VCaP (cell line): Measurements from ENCODE around the gene ELL2.

Experiments
- H3K27ac ChIP-seq: fragments of 450-650 bp; 2 replicates; pipeline ENCODE4 v1.5.1; 2017
- TF ChIP-seq, protein P1 (sequence below): fragments of 450-650 bp; conservative IDR thresholded peaks from 2 replicates; pipeline ENCODE4 v1.5.1; 2017; ENCODE audit warnings: mild to moderate bottlenecking, moderate library complexity

ELL2 gene

DNA sequence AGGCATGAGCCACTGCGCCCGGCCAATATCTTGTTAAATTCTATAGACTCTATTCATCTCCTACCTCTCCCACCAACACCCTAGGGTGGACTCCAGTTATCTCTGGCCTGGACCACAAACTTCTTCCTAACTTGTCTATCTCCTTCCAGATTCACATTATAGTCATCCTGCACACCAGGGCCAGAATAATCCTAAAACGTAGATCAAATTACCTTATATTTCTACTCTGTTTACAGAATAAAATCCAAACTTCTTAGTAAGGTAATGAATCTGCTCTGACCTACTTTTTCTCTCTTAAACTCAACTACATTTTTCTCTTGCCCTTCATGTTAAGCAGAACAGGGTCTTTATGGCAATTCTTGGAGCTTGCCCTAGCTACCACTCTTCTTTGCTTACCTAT is 6.9 kb downstream of the ELL2 start:
- TF ChIP-seq, protein P1, sequence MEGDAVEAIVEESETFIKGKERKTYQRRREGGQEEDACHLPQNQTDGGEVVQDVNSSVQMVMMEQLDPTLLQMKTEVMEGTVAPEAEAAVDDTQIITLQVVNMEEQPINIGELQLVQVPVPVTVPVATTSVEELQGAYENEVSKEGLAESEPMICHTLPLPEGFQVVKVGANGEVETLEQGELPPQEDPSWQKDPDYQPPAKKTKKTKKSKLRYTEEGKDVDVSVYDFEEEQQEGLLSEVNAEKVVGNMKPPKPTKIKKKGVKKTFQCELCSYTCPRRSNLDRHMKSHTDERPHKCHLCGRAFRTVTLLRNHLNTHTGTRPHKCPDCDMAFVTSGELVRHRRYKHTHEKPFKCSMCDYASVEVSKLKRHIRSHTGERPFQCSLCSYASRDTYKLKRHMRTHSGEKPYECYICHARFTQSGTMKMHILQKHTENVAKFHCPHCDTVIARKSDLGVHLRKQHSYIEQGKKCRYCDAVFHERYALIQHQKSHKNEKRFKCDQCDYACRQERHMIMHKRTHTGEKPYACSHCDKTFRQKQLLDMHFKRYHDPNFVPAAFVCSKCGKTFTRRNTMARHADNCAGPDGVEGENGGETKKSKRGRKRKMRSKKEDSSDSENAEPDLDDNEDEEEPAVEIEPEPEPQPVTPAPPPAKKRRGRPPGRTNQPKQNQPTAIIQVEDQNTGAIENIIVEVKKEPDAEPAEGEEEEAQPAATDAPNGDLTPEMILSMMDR = no peak
- H3K27ac ChIP-seq = peak overlapping the region; percentile 92

DNA sequence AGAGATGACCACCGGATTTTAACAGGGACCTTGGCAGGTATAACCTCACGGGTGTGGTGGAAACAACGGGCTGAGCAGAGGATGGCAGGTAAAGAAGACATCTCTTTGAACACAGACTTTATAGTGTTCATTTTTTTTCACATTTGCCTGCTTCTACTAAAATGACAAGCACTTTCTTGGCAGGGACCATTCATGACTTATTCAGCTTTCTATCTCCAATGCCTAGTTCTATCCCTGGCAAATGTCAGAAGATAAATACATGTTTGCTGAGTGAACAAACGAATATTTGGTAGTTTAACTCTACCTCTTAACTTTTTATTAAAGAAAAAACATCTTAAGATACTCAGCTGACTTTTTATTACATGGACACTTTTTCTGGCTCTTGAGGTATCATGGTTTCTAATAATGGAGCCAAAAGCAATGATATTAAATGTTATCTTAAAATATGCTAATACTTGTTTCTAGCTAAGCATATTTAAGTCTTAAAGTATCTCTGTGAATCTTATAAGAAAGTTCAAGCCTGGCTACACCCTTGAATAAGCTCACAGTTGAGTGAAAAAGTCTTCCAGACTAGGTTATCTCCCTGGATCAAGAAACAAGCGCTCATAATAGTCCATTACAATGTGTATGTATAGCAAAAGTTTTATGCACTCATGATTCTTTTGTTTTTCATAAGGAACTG is 8.5 kb downstream of the ELL2 start:
- no peak overlapping the region for H3K27ac ChIP-seq
- TF ChIP-seq, protein P1 = no peak

DNA sequence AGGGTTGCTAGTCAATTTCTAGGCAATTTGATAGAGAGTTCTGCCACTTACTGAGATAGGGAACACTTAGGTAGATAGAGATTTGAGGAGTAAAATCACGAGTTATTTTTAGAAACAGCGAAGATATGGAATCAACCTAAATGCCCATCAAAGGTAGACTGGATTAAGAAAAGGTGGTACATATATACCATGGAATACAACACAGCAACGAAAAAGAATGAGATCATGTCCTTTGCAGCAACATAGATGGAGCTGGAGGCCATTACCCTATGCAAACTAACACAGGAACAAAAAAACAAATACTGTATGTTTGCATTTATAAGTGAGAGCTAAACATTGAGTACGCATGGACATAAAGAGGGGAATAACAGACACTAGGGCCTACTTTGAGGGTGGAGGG is 9.7 kb downstream of the ELL2 start:
- no peak overlapping the region for H3K27ac ChIP-seq
- TF ChIP-seq, protein P1 = no peak

DNA sequence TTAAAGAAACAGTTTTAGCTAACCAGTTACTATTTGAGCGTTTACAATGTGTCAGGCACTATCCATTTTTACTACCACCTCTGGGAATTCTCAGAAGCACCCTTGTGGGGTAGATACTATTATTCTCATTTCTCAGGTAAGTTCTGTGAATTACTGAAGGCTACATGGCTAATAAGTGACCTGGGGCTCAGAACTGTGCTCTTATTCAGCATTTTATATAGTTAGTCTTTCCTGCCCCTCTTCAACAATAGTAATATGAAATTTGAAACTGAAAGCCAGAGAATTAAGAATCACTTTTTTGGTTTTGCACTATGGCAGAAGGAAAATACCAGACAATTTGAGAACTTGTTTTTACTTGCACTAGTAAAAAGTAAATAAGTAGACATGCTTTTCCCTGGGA is 11.8 kb downstream of the ELL2 start:
- TF ChIP-seq, protein P1 = no peak
- no peak overlapping the region for H3K27ac ChIP-seq

DNA sequence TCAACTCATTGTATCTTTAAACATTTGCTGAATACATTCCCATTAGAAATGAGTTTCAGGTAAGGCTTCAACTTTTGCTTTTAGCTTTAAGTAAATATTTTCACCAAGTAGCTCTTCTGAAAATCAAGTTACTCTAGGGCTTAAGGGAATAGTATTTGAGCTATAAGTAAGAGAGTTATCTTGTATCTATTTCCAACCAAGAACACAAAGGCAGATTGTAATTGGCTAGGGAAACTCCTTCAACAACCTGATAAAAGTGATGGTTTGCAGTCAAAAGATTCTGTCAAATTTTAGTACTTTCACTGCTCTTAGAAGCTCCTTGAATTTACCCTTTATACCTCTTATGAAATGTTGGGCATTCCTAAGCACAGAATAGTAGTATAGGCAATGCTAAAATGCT is 13.0 kb downstream of the ELL2 start:
- TF ChIP-seq, protein P1 = no peak

DNA sequence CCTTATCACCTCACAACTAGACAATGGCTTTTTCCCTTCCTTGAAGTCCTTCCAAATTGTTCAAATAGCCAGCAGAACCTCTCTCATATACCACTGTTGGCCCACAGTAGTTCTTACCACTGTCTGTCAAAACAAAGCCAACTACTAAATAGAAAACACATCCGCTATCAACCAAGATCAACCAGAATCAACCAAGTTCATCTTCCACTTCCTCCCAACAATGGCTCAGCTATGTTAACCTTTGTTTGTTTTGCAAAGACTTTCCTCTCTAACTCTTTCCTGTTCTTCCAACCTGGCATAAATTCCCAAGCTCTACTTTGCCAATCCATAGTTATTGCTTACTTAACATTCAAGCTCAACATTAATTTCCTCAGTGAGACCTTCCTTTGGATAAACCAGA is 15.2 kb downstream of the ELL2 start:
- no peak overlapping the region for H3K27ac ChIP-seq
- TF ChIP-seq, protein P1 = no peak

More for the DNA sequence above, 13.0 kb downstream of the ELL2 start:
- no peak overlapping the region for H3K27ac ChIP-seq

DNA sequence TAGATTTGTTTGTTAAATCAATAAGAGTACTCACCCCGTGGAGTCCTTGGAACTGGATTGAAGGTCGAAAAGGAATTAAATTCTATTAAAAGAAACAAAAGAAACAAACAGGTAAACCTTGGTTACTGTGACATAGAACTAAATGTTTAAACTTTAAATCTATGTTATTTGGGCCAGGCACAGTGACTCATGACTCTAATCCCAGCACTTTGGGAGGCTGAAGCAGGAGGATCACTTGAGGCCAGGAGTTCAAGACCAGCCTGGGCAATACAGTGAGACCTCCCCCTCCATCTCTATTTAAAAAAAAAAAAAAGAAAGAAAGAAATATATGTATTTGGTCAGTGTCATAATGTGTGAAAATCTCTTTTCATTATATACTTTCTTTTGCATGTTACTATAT is 18.7 kb downstream of the ELL2 start:
- no peak overlapping the region for H3K27ac ChIP-seq
- TF ChIP-seq, protein P1 = no peak
